ENCODE measurements around the gene PCGF2.

The PCGF2 gene

DNA sequence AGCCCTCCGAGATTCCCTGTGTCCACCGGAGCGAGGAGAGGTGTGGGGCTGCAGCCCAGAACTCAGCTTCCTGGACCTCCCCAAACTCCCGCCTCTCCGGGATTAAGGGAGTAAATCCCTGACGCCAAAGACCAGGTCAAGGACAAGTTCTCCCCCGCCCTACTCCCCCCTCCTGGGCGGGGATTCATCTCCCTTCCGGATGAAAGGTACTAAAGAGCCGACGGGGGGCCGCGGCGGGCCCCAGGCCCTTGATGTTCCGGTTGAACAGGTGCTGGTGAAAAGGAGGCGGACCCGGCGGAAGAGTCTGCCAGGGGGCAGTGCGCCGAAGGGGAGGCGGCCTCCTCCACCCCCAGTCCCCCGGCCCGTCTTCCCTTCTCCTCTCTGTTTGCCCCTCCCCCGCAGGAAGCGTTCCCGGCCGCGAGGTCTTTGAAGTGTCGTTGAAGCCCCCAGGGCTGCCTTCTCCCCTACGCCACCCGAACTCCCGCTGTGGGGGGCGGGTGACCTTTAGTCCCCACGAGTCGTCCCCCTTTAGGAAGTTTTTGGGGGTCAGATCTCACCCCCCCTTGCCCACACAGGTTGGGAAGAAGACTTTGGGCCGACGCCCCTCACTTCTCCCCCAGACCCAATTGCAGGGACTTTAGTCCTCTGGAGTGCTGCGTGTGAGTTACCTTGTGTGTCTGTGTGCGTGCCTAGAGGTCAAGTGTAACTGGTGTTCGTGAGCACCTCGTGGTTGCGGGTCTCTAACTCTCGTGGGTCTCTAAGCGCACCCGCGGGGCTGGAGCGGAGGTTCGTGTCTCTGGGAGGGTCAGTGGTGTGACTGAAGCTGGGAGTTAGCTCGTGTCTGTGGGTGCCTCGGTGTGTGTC, 44.2 kb downstream of the PCGF2 start:
- peak overlapping the region; percentile 83 for H3K4me2 ChIP-seq (ENCODE audit: low read depth, low read length, poor library complexity, severe bottlenecking)
- peak overlapping the region; percentile 81 for H2AFZ ChIP-seq (ENCODE audit: low read depth, low read length, severe bottlenecking)
- peak overlapping the region; percentile 93 for H3K9ac ChIP-seq (ENCODE audit: low read length)
- peaks cover 32% of the 10 kb centered on the region for H3K79me2 ChIP-seq (ENCODE audit: insufficient read depth, low read length)
- H3K9me3 ChIP-seq (ENCODE audit: insufficient read depth, low read length) = no peaks in the 10 kb centered on the region
- no peaks in the 10 kb centered on the region for H3K9me2 ChIP-seq (replicated peaks; ENCODE audit: insufficient read depth, low read length)
- H3K27ac ChIP-seq (ENCODE audit: low read depth, low read length) = peak overlapping the region; percentile 87
- no peak for TF ChIP-seq EZH2phosphoT487 (conservative IDR thresholded peaks at IDR 0.05; ENCODE audit: low read length)
- no peak for TF ChIP-seq CTCF (IDR thresholded peaks at IDR 0.05; ENCODE audit: insufficient read depth, low read length, poor library complexity, severe bottlenecking)
- no peaks in the 10 kb centered on the region for H4K20me1 ChIP-seq (ENCODE audit: low read depth, low read length)
- peak overlapping the region; percentile 83 for H3K4me3 ChIP-seq (ENCODE audit: insufficient read depth, low read length, poor library complexity, severe bottlenecking)
- peaks cover 40% of the 10 kb centered on the region for H3F3A ChIP-seq (ENCODE audit: insufficient read depth)
- no peaks in the 10 kb centered on the region for H3K27me3 ChIP-seq (ENCODE audit: low read length)
- no peaks in the 10 kb centered on the region for H3K36me3 ChIP-seq (ENCODE audit: low read length)

DNA sequence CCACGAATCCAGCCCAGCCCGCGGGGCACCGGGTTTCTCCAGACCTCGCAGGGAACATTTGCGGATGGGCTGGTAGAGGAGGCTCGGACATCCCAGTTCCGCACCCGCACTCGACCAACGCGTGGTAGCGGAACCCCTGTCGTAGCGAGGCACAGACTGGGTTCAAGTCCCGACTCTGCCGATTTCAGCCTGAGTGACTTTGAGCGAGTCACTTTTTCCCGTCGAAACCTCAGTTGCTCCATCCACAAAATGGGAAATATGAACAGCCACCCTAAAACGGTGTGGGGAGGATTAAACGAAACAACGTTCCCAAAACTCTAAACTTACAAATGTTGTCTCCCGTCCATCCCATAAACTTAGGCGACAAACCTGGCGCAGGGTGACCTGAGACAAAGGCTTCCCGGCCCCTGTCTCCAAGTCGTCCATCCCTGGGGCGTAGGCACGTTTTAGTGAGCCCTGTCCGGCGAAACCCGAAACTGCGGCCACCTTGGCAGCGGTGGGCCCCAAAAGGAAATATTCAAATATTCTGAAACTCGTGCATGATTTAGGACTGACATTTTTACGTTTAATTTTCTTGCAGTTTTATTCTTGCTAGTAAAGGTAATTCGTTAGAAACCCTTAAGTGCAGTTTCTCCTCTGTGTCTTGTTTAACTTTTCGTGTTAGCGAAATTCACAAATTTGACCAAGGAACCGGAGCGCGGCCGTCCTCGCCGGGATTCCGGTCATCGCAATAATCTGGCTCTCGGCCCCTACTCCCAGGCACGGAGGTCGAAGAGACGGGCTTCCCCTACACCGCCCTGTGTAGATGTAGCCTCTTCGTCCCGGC, 45.0 kb downstream of the PCGF2 start:
- no peaks in the 10 kb centered on the region for H3K27me3 ChIP-seq (ENCODE audit: low read length)
- peak overlapping the region; percentile 93 for H3K9ac ChIP-seq (ENCODE audit: low read length)
- no peaks in the 10 kb centered on the region for H3K9me2 ChIP-seq (replicated peaks; ENCODE audit: insufficient read depth, low read length)
- peaks cover 32% of the 10 kb centered on the region for H3K79me2 ChIP-seq (ENCODE audit: insufficient read depth, low read length)
- H3F3A ChIP-seq (ENCODE audit: insufficient read depth) = peaks cover 40% of the 10 kb centered on the region
- H3K27ac ChIP-seq (ENCODE audit: low read depth, low read length) = peak overlapping the region; percentile 87
- peak overlapping the region; percentile 83 for H3K4me3 ChIP-seq (ENCODE audit: insufficient read depth, low read length, poor library complexity, severe bottlenecking)
- H3K36me3 ChIP-seq (ENCODE audit: low read length) = no peaks in the 10 kb centered on the region
- H2AFZ ChIP-seq (ENCODE audit: low read depth, low read length, severe bottlenecking) = peak overlapping the region; percentile 70
- H4K20me1 ChIP-seq (ENCODE audit: low read depth, low read length) = no peaks in the 10 kb centered on the region
- peak overlapping the region; percentile 83 for H3K4me2 ChIP-seq (ENCODE audit: low read depth, low read length, poor library complexity, severe bottlenecking)
- no peak for TF ChIP-seq CTCF (IDR thresholded peaks at IDR 0.05; ENCODE audit: insufficient read depth, low read length, poor library complexity, severe bottlenecking)
- no peak for TF ChIP-seq EZH2phosphoT487 (conservative IDR thresholded peaks at IDR 0.05; ENCODE audit: low read length)
- H3K9me3 ChIP-seq (ENCODE audit: insufficient read depth, low read length) = no peaks in the 10 kb centered on the region

DNA sequence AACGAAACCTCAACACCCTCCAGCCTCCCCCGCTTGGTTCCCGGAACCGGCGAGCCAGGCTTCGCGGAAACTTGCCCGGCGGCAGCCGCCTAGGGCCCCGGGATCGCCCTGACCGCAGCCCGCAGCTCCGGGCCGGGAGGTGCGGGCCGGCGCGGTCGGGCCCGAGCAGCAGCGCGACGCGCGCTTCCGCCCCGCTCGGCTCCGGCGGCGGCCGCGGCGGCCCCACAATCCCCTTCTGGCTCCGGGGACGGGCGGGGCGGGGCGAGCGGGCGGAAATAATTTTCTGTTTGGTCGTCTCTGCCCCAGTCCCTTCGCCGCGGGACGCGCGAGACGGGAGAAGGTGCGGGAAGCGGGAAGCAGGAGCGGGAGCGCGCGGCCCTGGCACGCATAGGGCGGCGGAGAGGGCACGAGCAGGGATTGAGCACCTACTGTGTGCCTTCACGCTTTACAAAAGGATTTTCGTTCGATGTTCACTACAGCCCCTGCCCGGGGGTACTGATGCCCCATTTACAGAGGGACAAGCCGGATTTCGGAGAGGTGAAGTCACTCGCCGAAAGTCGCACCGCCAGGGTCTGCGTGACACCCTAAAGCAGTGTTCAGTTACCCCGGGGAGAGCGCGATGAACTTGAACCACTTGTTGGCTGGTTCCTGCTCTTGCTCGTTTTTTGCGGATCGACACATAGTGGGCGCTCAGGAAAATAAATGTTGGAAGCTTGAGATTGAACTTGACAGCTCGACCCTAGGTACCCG, 45.8 kb downstream of the PCGF2 start:
- Histone ChIP-seq H3K36me3 (ENCODE audit: low read length) (no peaks in the 10 kb centered on the region), H3K9me3 (ENCODE audit: insufficient read depth, low read length) (no peaks in the 10 kb centered on the region), H3K4me3 (ENCODE audit: insufficient read depth, low read length, poor library complexity, severe bottlenecking) (peak overlapping the region; percentile 83), H4K20me1 (ENCODE audit: low read depth, low read length) (no peaks in the 10 kb centered on the region), H3K27me3 (ENCODE audit: low read length) (no peaks in the 10 kb centered on the region), H3K9me2 (replicated peaks; ENCODE audit: insufficient read depth, low read length) (no peaks in the 10 kb centered on the region), H3K9ac (ENCODE audit: low read length) (peak overlapping the region; percentile 93), H3K27ac (ENCODE audit: low read depth, low read length) (peak overlapping the region; percentile 87), H3K4me2 (ENCODE audit: low read depth, low read length, poor library complexity, severe bottlenecking) (peak overlapping the region; percentile 83), H2AFZ (ENCODE audit: low read depth, low read length, severe bottlenecking) (peak overlapping the region; percentile 32), H3K79me2 (ENCODE audit: insufficient read depth, low read length) (peaks cover 24% of the 10 kb centered on the region), H3F3A (ENCODE audit: insufficient read depth) (peaks cover 40% of the 10 kb centered on the region)
- TF ChIP-seq EZH2phosphoT487 (conservative IDR thresholded peaks at IDR 0.05; ENCODE audit: low read length) (no peak), CTCF (IDR thresholded peaks at IDR 0.05; ENCODE audit: insufficient read depth, low read length, poor library complexity, severe bottlenecking) (no peak)
